CD4-positive, alpha-beta T cell (primary cell): ENCODE results near the gene CCDC150. TPM values are rescaled to one million over a fixed set of nuclear protein-coding genes. Genes with fewer than 3 reads are reported as not detected.

ENCODE experiments used
- ATAC-seq: fragments of 200-7000 bp; cut with Tn5 transposase; one replicate; pipeline ENCODE4 v1.10.0; 2022; ENCODE audit warnings: mild to moderate bottlenecking; ENCODE audit not compliant: poor library complexity
- CTCF ChIA-PET: fragments of 350-600 bp; sonication (Branson Sonifier 250); formaldehyde crosslinking; loops from one replicate; lab custom pipeline; 2021; ENCODE audit warnings: antibody characterized with exemption, inconsistent platforms; lab: Charles Lee
- POLR2A ChIA-PET: fragments of 350-600 bp; sonication (Branson Sonifier 250); formaldehyde crosslinking; loops from one replicate; lab custom pipeline; 2021; ENCODE audit warnings: antibody characterized with exemption, inconsistent platforms; lab: Charles Lee
- DNase-seq, 14 experiments: peaks; one replicate each; pipeline ENCODE4 v3.0.0-alpha.2; 2013 to 2020; ENCODE audit warnings: mixed read lengths in 2 of 14
- H3K27ac ChIP-seq, 2 donors: one replicate each; pipeline versions ENCODE4 v1.5.1 to v1.7.0; 2013; ENCODE audit warnings: low read length in 2 of 2, low read depth in 1 of 2, mild to moderate bottlenecking in 1 of 2
- H3K27me3 ChIP-seq, 2 experiments: 1 replicate in 1 of 2; 2 replicates in 1 of 2; pipeline versions ENCODE4 v1.6.1 to v1.7.0; 2013; ENCODE audit warnings: low read length in 2 of 2, control low read depth in 1 of 2, mild to moderate bottlenecking in 1 of 2, moderate library complexity in 1 of 2; ENCODE audit not compliant: insufficient read depth in 2 of 2, control insufficient read depth in 1 of 2
- H3K36me3 ChIP-seq: one replicate; pipeline ENCODE4 v1.6.1; 2013; ENCODE audit warnings: low read length, control low read depth; ENCODE audit not compliant: insufficient read depth
- H3K4me1 ChIP-seq: one replicate; pipeline ENCODE4 v1.6.1; 2013; ENCODE audit warnings: low read length, control low read depth; ENCODE audit not compliant: insufficient read depth
- H3K4me3 ChIP-seq: one replicate; pipeline ENCODE4 v1.5.1; 2013; ENCODE audit warnings: mild to moderate bottlenecking, low read length, moderate library complexity
- H3K9me3 ChIP-seq, 2 experiments: 1 replicate in 1 of 2; 2 replicates in 1 of 2; pipeline versions ENCODE4 v1.6.1 to v1.7.0; 2013; ENCODE audit warnings: low read length in 2 of 2, mild to moderate bottlenecking in 2 of 2, control low read depth in 1 of 2, moderate library complexity in 1 of 2; ENCODE audit not compliant: control insufficient read depth in 1 of 2, insufficient read depth in 1 of 2
- H3K27ac Mint-ChIP-seq: one replicate; pipeline ENCODE4 v1.8.0; 2020; ENCODE audit warnings: mixed read lengths
- H3K27me3 Mint-ChIP-seq: one replicate; pipeline ENCODE4 v1.8.0; 2021; ENCODE audit warnings: mixed read lengths
- H3K36me3 Mint-ChIP-seq: one replicate; pipeline ENCODE4 v1.8.0; 2021; ENCODE audit warnings: low read depth, mixed read lengths
- H3K4me1 Mint-ChIP-seq: one replicate; pipeline ENCODE4 v1.8.0; 2021; ENCODE audit warnings: low read depth, mixed read lengths
- H3K4me3 Mint-ChIP-seq: one replicate; pipeline ENCODE4 v1.8.0; 2020; ENCODE audit warnings: mild to moderate bottlenecking, mixed read lengths
- H3K9me3 Mint-ChIP-seq: one replicate; pipeline ENCODE4 v1.8.0; 2020; ENCODE audit warnings: mixed read lengths
- intact Hi-C, 2 experiments: fragments of 100-400 bp; cut with DNase I in 1 of 2; cut with micrococcal nuclease in 1 of 2; formaldehyde crosslinking; loops; one replicate each; pipeline versions ENCODE4 v1.15.1 to v1.9.0; 2023 to 2025; cut with DNase I, micrococcal nuclease
- total RNA-seq, 174 experiments: library from RNA in 2 of 174; stranded (reverse) in 2 of 174; gene quantifications; one replicate each; pipeline ENCODE4 v1.2.3 and lab custom pipeline; 2021 to 2026
- TF ChIP-seq, protein P1 (sequence below): fragments of 200-600 bp; IDR thresholded peaks from one replicate; pipeline ENCODE4 v1.8.0; 2022; ENCODE audit warnings: antibody characterized with exemption, mild to moderate bottlenecking

CCDC150 gene
- total RNA-seq, 2 experiments from 2014 or later: 0.22 to 0.75 TPM

GRCh38 chr2:196610796-196611195 lies 28.7 kb upstream of the CCDC150 start:
- ATAC-seq (no peak), DNase-seq (no peak)
- Histone ChIP-seq H3K27ac (no peak overlapping the region), H3K4me1 (no peaks in the 10 kb centered on the region), H3K36me3 (no peaks in the 10 kb centered on the region), H3K9me3 (no peaks in the 10 kb centered on the region), H3K27me3 (no peaks in the 10 kb centered on the region), H3K4me3 (no peak overlapping the region)
- intact Hi-C loops: no loop called here
- CTCF ChIA-PET: no interaction called here
- POLR2A ChIA-PET: no interaction called here
- no peaks in the 10 kb centered on the region for H3K9me3 Mint-ChIP-seq
- TF ChIP-seq, protein P1, sequence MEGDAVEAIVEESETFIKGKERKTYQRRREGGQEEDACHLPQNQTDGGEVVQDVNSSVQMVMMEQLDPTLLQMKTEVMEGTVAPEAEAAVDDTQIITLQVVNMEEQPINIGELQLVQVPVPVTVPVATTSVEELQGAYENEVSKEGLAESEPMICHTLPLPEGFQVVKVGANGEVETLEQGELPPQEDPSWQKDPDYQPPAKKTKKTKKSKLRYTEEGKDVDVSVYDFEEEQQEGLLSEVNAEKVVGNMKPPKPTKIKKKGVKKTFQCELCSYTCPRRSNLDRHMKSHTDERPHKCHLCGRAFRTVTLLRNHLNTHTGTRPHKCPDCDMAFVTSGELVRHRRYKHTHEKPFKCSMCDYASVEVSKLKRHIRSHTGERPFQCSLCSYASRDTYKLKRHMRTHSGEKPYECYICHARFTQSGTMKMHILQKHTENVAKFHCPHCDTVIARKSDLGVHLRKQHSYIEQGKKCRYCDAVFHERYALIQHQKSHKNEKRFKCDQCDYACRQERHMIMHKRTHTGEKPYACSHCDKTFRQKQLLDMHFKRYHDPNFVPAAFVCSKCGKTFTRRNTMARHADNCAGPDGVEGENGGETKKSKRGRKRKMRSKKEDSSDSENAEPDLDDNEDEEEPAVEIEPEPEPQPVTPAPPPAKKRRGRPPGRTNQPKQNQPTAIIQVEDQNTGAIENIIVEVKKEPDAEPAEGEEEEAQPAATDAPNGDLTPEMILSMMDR: no peak
- H3K4me3 Mint-ChIP-seq: no peak overlapping the region
- H3K27ac Mint-ChIP-seq: no peak overlapping the region
- no peaks in the 10 kb centered on the region for H3K4me1 Mint-ChIP-seq
- H3K27me3 Mint-ChIP-seq: no peaks in the 10 kb centered on the region
- no peaks in the 10 kb centered on the region for H3K36me3 Mint-ChIP-seq

DNA sequence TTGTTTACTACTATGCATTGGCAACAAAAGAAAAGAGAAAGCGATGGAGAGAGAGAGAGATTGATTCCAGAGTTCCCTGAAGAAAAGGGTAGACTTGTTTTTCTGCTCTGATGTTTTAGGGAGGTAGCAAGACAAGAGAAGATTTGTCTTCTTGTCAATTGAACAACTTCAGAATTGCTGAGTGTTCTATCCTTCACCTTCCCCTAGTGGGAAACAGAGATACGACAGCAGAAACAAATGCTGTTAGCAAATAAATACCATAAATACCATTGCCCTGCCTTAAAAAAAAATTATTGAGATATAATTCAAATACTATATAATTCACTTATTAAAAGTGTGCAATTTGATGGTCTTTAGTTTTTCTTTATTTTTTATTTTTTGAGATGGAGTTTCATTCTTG lies 26.2 kb upstream of the CCDC150 start:
- H3K4me3 ChIP-seq: no peak overlapping the region

GRCh38 chr2:196617430-196617829 lies 22.1 kb upstream of the CCDC150 start:
- TF ChIP-seq, protein P1: no peak
- DNase-seq: no peak
- intact Hi-C loops: no loop called here
- Histone ChIP-seq H3K4me3 (no peak overlapping the region), H3K36me3 (no peaks in the 10 kb centered on the region), H3K4me1 (no peaks in the 10 kb centered on the region), H3K9me3 (no peaks in the 10 kb centered on the region), H3K27ac (no peak overlapping the region), H3K27me3 (peaks cover 0 to 11% of the 10 kb centered on the region in 2 experiments)
- H3K27ac Mint-ChIP-seq: no peak overlapping the region
- POLR2A ChIA-PET: no interaction called here
- no peak overlapping the region for H3K4me3 Mint-ChIP-seq
- H3K4me1 Mint-ChIP-seq: no peaks in the 10 kb centered on the region
- peaks cover 29% of the 10 kb centered on the region for H3K27me3 Mint-ChIP-seq
- no peaks in the 10 kb centered on the region for H3K36me3 Mint-ChIP-seq
- ATAC-seq: no peak
- no peaks in the 10 kb centered on the region for H3K9me3 Mint-ChIP-seq
- CTCF ChIA-PET: no interaction called here

More for the DNA sequence above, 26.2 kb upstream of the CCDC150 start:
- Mint-ChIP-seq H3K36me3 (no peaks in the 10 kb centered on the region), H3K27ac (no peak overlapping the region), H3K27me3 (no peaks in the 10 kb centered on the region), H3K9me3 (no peaks in the 10 kb centered on the region), H3K4me1 (no peaks in the 10 kb centered on the region), H3K4me3 (no peak overlapping the region)
- Histone ChIP-seq H3K27me3 (no peaks in the 10 kb centered on the region), H3K36me3 (no peaks in the 10 kb centered on the region), H3K27ac (no peak overlapping the region), H3K4me1 (no peaks in the 10 kb centered on the region), H3K9me3 (no peaks in the 10 kb centered on the region)
- TF ChIP-seq, protein P1: no peak
- ChIA-PET POLR2A (no interaction called here), CTCF (no interaction called here)
- DNase-seq (no peak), ATAC-seq (no peak)
- intact Hi-C loops: no loop called here
